Activated T-cell treated with anti-CD3 and anti-CD28 coated beads for 24 hours (primary cell): Measurements from ENCODE around the gene TFAP2A.

Experiments used
- DNase-seq: peaks from one replicate; pipeline ENCODE4 v3.0.0-alpha.2; 2020; ENCODE audit warnings: low read depth

The TFAP2A gene

DNA sequence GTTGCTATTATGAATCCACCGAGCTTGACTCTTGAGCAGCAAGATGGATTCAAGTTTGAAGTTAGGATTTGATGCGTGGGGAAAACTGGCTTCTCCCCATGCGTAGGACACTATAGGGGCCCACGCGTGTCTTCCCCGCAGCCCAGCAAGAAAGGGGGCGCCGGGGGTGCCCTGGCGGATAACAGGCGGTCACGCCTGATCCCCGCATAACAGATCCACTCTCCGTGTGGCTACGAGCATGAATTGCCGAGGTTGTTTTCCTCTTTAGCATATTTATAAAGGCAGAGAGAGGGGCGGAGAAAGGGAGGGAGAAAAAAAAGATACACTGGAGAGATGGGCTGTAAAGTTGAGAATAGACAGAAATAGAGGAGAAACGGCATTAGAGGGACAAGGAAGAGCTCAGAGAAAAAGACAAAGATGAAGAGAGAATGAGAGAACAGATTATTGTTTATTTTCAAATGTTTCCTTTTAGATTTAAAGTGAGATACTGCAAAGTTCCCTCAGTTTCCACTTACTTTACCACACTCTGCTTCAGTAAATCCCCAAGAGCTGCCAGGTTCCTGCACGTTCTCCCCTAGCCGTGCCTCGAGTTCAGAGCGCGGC, 32.0 kb downstream of the TFAP2A start:
- no peak for DNase-seq

DNA sequence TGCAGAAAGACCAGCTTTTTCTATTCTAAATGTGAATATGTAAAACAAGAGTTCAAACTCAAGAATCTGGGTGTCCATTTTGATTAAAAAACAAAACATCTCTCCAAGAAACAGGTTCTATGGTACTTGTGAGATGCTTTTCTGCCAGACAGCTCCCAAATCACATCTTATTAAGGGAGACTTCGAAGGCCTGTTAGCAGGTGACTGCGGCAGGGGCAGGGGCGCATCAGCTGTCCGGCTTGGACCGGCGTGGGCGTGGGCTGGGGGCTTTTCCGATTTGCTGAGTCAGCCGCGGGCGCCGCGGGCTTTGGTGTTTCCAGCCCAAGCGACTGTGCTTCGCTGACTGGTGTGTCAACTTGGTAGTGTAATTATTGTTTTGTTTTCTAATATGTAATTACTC, 32.6 kb downstream of the TFAP2A start:
- DNase-seq = no peak

DNA sequence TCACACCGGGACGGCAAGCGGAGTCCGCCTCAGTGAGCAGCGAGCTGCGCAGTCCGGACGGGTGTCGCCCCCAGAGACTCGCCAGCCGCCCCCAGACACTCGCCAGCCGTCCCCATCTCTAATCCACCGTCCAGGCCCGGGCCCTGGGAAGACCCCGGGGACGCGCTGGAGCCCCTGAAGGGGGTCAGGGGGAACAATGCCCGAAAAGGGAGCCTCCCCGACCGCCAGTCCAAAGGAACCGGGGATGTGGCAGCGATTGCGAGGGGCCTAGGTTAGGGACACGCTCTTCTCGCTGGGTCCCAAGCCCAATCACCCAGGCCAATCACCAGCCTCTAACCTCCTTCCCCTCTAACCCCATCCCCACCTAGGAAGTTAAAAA, 33.1 kb downstream of the TFAP2A start:
- DNase-seq = no peak

DNA sequence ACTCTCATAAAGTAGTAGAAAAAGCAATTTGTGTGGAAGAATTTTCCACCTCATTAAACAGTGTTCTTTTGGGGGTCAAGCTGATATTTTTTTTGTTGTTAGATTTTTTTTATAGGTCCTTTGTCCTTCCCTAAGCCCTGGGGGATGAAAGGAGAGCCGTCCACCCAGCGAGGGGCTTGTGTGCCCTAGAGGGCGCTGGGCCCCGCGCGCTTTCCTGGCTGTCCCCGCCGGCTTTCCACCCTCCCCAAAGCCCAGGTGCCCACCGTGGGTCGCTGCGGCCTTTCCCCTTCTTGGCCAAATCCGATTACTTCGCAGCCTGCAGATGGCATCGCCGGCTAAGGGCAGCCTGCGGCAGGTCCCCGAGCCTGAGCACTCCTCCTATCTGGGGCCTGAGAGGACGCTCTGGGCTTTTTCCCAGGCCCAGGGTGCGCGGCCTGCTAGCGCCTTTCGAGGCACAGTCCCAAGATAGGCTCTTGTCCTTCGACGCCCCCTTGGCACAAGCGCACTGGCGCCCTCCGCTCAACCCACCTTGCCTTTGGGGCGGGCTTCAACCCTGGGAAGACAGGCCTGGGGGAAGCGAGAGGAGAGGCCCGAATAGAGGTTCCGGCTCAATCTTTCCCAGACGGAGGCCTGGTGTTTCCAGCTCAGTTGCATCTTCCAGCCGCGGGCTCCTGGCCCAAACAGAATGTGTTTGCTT, 33.6 kb downstream of the TFAP2A start:
- DNase-seq = no peak

DNA sequence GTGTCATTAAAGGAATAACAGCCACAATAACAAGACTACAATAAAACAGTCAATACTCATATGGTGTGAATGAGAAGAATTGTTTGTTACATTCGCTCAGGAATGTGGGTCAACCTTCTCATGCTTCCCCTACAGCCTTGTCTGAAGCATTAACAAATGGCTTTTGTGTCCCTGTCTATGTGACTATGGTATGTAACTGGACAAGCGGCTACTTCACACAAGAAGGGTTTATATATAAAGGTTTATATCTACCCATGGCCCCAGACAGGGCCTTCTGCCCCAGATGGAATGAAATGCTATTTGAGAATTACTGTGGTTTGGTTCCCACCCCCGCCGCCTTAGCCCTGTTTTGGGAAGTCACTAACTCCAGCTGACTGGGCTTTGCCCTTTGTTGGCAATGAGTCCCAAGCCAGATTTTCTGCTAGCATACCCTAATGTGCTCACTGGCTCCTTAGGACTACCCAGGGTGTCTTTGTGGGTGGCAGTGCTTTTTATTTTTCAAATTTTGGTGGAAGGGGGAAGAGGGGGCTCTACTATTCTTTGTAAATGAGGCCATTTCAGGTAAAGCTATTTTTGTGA, 39.4 kb downstream of the TFAP2A start:
- DNase-seq = no peak

DNA sequence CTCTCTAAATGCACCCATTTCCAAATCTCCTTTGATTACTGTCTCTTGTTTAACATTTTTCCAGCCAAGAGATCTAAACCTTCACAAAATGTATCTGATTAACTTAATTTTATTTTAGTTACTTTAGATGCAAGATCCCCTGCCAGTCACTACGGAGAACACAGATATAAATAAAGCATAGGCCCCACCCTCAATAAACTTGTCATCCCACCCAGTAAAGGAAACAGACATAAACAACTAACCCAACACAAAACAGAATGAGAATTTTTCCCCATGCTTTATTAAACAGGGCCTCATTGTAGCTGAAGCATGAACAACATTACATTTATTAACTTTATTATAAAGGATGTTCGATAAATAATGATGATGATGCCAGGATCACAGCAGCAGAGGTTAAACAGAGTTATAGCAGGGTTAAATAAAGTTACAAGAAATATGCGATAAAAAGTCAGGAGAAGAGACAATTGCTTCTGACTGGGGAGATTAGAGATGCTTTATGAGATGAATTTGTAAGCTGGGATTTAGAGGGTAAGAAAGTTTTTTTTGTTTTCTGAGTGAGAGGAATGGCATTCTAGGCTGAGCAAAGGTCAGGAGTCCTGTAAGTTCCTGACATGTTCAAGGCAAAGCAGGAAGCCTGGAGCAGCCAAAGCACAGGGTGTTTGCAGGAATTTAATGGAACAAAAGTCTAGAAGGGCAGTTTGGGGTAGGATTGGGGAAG, 41.1 kb downstream of the TFAP2A start:
- no peak for DNase-seq

DNA sequence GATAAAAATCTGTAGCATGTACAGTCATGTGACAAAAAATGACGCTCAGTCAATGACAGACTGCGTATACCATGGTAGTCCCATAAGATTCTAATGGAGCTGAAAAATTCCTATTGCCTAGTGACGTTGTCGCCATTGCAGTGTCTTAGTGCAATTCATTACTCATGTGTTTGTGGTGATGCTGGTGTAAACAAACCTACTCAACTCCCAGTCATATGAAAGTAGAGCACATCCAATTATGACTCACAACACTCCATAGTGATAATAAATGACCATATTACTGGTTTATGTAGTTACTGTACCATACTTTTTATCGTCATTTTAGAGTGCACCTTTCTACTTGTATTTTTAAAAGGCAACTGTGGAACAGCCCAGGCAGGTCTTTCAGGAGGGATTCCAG, 45.0 kb downstream of the TFAP2A start:
- DNase-seq = no peak

DNA sequence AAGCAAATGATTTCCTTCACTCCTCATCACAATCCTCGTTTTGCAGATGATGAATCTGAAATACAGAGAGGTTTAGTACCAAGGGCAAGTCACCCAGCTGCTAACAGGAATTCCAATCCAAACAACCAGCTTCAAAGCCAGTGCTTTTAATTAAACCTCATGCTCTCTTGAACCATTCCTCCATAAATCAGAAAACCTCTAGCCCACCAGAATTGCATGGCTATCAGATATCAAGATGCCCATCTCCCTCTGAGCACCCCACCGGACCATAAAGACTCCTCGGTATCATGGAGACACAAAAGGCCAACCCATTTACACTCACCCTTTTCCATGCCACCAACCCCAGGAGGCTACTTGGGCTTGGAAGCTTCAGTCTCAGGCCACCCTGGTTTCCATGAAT, 46.0 kb downstream of the TFAP2A start:
- no peak for DNase-seq

DNA sequence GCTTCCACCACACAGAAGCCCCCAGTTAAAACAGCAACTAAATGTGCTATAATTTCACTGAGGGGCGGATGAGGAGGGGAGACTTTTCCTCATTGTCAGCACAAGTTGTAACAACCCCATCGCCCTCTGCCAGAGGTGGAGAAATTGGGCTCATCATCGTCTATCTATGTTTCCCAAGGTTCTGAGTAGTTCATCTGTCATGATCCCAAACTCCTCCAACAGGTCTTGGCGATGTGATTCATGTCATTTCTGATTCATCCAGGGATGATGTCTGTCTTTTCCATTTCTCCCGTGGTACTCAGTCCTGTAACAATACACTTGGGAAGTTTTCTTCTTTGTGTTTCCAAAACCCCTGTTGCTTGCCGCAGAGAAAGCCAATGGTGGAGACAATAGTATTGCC, 51.0 kb downstream of the TFAP2A start:
- DNase-seq = no peak

DNA sequence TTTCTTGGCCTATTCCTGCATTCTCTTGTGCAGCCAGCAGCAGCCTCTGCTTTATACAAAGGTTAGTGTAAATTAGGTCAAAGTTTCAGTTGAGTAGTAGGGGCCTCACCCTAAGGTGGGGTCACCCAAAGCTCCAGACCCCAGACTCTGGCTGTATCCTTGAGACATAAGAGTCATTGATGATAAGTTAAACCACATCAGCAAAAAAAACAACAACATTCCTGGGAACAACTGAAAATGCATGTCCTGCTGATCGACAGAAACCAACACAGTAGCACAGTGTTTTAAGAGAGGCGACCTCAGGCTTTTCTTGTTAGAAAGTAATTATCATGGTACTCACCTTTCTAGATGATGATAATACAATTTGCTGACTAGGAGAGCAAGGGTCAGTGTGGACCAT, 52.6 kb downstream of the TFAP2A start:
- no peak for DNase-seq

DNA sequence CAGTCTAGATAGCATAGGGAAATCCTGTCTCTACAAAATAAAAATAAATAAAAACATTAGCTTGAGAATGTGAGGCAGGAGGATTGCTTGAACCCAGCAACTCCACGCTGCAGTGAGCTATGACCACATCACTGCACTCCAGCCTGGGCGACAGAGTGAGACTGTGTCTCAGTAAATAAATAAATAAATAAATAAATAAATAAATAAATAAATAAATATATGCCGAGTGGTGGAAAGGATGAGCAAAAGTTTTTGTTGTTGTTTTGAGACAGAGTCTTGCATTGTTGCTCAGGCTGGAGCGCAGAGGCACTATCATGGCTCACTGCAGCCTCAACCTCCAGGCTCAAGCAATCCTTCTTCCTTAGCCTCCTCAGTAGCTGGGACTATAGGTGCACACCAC, 53.4 kb downstream of the TFAP2A start:
- DNase-seq = no peak

DNA sequence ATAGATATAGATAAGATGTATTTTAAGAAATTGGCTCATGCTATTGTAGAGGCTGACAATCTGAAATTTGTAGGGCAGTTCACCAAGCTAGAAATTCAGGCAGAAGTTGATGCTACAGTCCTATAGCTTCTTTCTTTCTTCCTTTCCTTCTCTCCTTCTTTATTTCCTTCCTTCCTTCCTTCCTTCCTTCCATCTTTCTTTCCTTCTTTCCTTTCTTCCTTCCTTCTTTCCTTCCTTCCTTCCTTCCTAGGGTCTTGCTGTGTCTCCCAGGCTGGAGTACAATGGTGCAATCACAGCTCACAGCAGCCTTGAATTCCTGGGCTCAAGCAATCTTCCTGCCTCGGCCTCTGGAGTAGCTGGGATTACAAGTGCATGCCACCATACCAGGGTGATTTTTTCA, 55.3 kb downstream of the TFAP2A start:
- DNase-seq = no peak

DNA sequence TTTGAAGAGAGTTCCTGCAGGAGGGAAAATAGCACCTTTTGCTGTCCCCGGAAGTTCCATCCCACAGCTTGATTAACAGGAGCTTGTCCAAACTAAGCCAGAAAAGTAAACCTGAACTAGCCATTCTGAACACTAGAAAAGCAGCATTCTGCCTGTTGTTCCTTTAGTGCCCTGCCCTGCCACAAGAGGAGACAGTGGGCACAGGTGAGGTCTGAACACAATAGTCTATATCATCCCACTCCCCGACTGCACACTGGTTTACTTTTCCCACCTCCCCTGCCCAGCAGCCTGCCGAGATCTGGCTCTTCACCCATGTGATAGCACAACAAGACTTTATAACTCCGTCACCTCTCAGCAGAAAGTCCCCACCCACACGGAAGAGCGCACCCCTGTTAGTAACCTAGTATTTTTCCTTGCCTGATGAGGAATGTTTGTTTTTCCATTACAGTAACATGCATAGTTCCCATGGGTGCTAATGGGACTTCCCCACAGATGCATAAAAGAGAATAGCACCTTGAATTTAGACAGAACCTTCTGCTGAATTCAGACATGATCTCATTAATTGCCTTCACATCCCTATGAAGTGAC, 59.7 kb downstream of the TFAP2A start:
- no peak for DNase-seq

DNA sequence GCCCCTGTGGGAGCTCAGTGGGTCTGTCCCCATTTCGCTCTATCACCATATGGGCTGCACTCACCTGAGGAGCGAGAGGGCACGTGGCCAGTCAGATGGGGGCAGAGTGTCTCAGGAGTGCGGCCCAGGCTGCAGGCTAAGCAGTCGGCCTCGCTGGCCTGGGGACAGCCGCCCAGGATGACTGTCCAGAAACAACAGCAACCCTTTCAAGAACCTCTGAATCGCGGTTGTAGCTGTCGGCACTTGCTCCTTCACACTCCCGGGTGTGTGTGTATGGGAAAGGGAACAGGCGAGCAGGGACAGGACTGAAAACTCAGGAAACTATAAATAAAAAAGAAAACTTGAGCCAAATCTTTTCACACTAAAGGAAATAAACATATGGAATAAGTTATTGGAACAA, 63.1 kb downstream of the TFAP2A start:
- DNase-seq = no peak

DNA sequence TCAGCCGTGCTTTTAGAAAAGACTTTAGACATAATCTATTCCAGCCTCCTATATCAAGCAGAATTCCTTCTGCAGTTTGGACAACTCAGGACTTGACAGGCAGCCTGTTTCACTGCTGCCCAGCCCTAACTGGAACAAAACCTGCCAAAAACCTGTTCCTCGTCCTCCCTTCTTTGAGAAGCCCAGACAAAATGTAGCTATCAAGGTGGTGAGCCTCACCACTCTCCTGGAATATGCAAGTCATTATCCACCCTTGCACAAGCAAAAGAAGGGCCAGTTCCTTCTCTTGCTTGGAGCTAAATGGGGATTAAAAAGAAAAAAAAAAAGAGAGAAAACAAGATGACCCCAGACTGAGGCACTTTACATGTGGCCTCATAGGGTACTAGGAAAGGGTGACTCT, 64.2 kb downstream of the TFAP2A start:
- no peak for DNase-seq

DNA sequence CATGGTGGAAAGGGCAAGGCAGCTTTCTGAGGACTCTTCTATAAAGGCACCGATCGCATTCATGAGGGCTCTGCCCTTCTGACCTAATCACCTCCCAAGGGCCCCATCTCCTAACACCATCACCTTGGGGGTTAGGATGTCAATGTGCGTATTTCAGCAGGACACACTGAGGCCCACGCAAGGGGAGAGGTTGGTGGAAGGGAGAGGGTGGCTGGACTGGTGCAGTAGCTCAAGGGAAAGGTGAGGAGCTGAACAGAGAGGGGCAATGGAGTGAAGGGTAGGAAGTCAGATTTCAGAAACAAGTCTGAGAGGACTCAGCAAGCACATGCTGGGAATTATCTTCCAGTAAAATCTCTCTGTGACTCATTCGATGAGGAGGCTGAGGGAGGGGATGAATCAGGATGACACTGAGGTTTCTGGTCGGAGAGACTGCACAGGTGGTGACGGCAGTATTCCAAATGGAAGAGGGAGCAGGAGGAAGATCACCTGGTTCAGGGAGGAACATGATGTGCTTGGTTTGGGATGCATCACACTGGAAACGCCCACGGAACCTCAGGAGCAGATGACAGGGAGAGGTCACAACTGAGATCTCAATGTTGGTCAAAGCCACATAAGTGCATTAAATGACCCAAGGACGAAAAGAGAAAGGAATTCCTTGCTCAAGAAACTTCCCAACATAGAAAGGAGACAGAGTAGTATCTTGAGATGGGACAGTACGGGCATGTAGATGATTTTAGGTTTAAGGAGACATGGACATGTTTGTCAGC, 67.1 kb downstream of the TFAP2A start:
- no peak for DNase-seq
